OCI-LY1 (cell line): ENCODE data around the gene PDE8A.

Source experiments
- EZH2 ChIP-seq: fragments of 200-600 bp; sonication (generic), shearing (Covaris generic); IDR thresholded peaks from 2 replicates; pipeline ENCODE4 v1.8.0; 2017; ENCODE audit warnings: borderline replicate concordance, mixed run types, mild to moderate bottlenecking, antibody characterized with exemption, low read length, moderate library complexity, mixed read lengths
- TF ChIP-seq, protein P1 (sequence below): fragments of 200-600 bp; sonication (generic), shearing (Covaris generic); IDR thresholded peaks from 2 replicates; pipeline ENCODE4 v1.5.1; 2017; ENCODE audit warnings: mild to moderate bottlenecking, antibody characterized with exemption, low read length, moderate library complexity, mixed read lengths

DNA sequence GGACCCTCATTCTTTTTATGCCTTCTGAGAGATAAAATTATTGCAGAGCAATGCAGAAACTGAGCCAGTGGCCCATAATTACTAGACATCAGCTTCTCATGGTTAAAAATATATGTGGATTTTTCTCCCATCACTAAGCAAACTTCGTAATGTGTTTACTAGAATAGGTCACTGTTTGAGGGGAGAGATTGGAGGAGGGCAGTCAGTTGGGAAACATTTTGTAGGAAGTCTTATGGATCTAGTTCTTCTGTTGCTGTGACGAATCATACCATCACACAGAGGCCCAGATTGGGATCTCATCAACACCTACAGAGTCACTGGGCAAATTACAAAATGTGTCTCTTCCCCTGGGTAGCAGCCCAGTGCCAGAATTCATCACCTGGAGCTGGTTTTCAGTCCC lies 81.4 kb downstream of the PDE8A start:
- TF ChIP-seq, protein P1, sequence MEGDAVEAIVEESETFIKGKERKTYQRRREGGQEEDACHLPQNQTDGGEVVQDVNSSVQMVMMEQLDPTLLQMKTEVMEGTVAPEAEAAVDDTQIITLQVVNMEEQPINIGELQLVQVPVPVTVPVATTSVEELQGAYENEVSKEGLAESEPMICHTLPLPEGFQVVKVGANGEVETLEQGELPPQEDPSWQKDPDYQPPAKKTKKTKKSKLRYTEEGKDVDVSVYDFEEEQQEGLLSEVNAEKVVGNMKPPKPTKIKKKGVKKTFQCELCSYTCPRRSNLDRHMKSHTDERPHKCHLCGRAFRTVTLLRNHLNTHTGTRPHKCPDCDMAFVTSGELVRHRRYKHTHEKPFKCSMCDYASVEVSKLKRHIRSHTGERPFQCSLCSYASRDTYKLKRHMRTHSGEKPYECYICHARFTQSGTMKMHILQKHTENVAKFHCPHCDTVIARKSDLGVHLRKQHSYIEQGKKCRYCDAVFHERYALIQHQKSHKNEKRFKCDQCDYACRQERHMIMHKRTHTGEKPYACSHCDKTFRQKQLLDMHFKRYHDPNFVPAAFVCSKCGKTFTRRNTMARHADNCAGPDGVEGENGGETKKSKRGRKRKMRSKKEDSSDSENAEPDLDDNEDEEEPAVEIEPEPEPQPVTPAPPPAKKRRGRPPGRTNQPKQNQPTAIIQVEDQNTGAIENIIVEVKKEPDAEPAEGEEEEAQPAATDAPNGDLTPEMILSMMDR: no peak
- TF ChIP-seq EZH2: no peak
